Spleen (tissue), 7 donors: Measurements from ENCODE around the gene ZBTB17.

Experiments used
- CTCF ChIP-seq, 11 experiments: fragments of 200-600 bp in 7 of 11; fragments of 450-650 bp in 4 of 11; sonication (generic) in 4 of 11; IDR thresholded peaks in 8 of 11; conservative IDR thresholded peaks in 3 of 11; 1 replicate in 7 of 11; 2 replicates in 4 of 11; pipeline versions ENCODE4 v1.4.0 to v1.8.0; 2016 to 2021; ENCODE audit warnings: antibody characterized with exemption in 11 of 11, inconsistent platforms in 4 of 11, mild to moderate bottlenecking in 1 of 11
- POLR2A ChIP-seq, 3 donors: fragments of 450-650 bp; IDR thresholded peaks; one replicate each; pipeline ENCODE4 v1.5.1; 2017; ENCODE audit warnings: antibody characterized with exemption in 3 of 3, mild to moderate bottlenecking in 1 of 3
- donor health status: DM: no; HTN: no; CAD: no; lungs with moderate emphysema.
- donor health status: DM: no; HTN: no; CAD: no.
- donor health status: DM: no; HTN: no; CAD: no.

GRCh38 chr1:16007671-16008341 is 31.9 kb upstream of the ZBTB17 start:
- TF ChIP-seq POLR2A (IDR thresholded peaks at IDR 0.05) (no peak), CTCF (IDR thresholded peaks at IDR 0.05 in 8 of 11, conservative IDR thresholded peaks at IDR 0.05 in 3 of 11) (no peak)
